ENCODE results near the gene KTN1. TPM values are rescaled to one million over a fixed set of nuclear protein-coding genes. Genes with fewer than 3 reads are reported as not detected.

Gene KTN1
- polyA plus RNA-seq, 3 donors: 4.6 to 31.4 (median 17.9) TPM

- no CpG with 5 or more reads among the region's 2 CpGs for WGBS (ENCODE audit: insufficient coverage)
- H3K36me3 ChIP-seq (replicated peaks in 1 of 2; ENCODE audit: control insufficient read depth in 1 of 2, insufficient read depth in 2 of 2, low read length in 2 of 2): peaks cover 17 to 45% of the 10 kb centered on the region in 2 donors
- TF ChIP-seq, protein P1, sequence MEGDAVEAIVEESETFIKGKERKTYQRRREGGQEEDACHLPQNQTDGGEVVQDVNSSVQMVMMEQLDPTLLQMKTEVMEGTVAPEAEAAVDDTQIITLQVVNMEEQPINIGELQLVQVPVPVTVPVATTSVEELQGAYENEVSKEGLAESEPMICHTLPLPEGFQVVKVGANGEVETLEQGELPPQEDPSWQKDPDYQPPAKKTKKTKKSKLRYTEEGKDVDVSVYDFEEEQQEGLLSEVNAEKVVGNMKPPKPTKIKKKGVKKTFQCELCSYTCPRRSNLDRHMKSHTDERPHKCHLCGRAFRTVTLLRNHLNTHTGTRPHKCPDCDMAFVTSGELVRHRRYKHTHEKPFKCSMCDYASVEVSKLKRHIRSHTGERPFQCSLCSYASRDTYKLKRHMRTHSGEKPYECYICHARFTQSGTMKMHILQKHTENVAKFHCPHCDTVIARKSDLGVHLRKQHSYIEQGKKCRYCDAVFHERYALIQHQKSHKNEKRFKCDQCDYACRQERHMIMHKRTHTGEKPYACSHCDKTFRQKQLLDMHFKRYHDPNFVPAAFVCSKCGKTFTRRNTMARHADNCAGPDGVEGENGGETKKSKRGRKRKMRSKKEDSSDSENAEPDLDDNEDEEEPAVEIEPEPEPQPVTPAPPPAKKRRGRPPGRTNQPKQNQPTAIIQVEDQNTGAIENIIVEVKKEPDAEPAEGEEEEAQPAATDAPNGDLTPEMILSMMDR (IDR thresholded peaks at IDR 0.05): no peak
- no peaks in the 10 kb centered on the region for H3K79me2 ChIP-seq (ENCODE audit: insufficient read depth, low read length)
- H3K27me3 Mint-ChIP-seq (ENCODE audit: low read depth in 3 of 3): no peaks in the 10 kb centered on the region
- H3K27ac ChIP-seq (ENCODE audit: low read depth in 1 of 2, low read length in 2 of 2): no peak overlapping the region
- no peak overlapping the region for H2AFZ ChIP-seq (ENCODE audit: insufficient read depth, low read depth, low read length, poor library complexity, severe bottlenecking)
- peaks cover 0 to 2% (median 0%) of the 10 kb centered on the region in 7 donors for H3K9me3 Mint-ChIP-seq
- H4K20me1 ChIP-seq (ENCODE audit: insufficient read depth, low read length): no peaks in the 10 kb centered on the region
- no peak overlapping the region for H3K4me3 Mint-ChIP-seq
- H3K27ac Mint-ChIP-seq: no peak overlapping the region
- intact Hi-C loops (cut with micrococcal nuclease): no loop called here
- no peaks in the 10 kb centered on the region for H3K9me3 ChIP-seq (replicated peaks in 1 of 2; ENCODE audit: control insufficient read depth in 1 of 2, insufficient read depth in 1 of 2, low read length in 2 of 2)
- no peak overlapping the region for H3K4me3 ChIP-seq (replicated peaks in 1 of 3; ENCODE audit: low read depth in 2 of 3, low read length in 3 of 3)
- no peaks in the 10 kb centered on the region for H3K4me1 ChIP-seq (ENCODE audit: control insufficient read depth in 1 of 2, insufficient read depth in 2 of 2, low read length in 2 of 2)
- H3K27me3 ChIP-seq (ENCODE audit: control insufficient read depth in 2 of 2, insufficient read depth in 2 of 2, low read length in 2 of 2): no peaks in the 10 kb centered on the region
- no peak for DNase-seq
- H3K36me3 Mint-ChIP-seq: peaks cover 26 to 43% of the 10 kb centered on the region in 2 donors
- H3K4me2 ChIP-seq (replicated peaks; ENCODE audit: extremely low read depth, low read length, poor library complexity, severe bottlenecking): no peak overlapping the region
- H3K9ac ChIP-seq (ENCODE audit: insufficient read depth, low read length, poor library complexity, severe bottlenecking): no peak overlapping the region
- H3K4me1 Mint-ChIP-seq: no peaks in the 10 kb centered on the region
These were observed 108.6 kb downstream of the KTN1 start for GRCh38 chr14:55688566-55688965.

GRCh38 chr14:55689981-55690871 is 110.2 kb downstream of the KTN1 start:
- Histone ChIP-seq H3K9ac (ENCODE audit: insufficient read depth, low read length, poor library complexity, severe bottlenecking) (no peak overlapping the region), H3K4me2 (replicated peaks; ENCODE audit: extremely low read depth, low read length, poor library complexity, severe bottlenecking) (no peak overlapping the region), H3K4me1 (ENCODE audit: control insufficient read depth in 1 of 2, insufficient read depth in 2 of 2, low read length in 2 of 2) (no peaks in the 10 kb centered on the region), H3K27ac (ENCODE audit: low read depth in 1 of 2, low read length in 2 of 2) (no peak overlapping the region), H4K20me1 (ENCODE audit: insufficient read depth, low read length) (no peaks in the 10 kb centered on the region), H3K27me3 (ENCODE audit: control insufficient read depth in 2 of 2, insufficient read depth in 2 of 2, low read length in 2 of 2) (no peaks in the 10 kb centered on the region), H2AFZ (ENCODE audit: insufficient read depth, low read depth, low read length, poor library complexity, severe bottlenecking) (no peak overlapping the region), H3K9me3 (replicated peaks in 1 of 2; ENCODE audit: control insufficient read depth in 1 of 2, insufficient read depth in 1 of 2, low read length in 2 of 2) (no peaks in the 10 kb centered on the region), H3K4me3 (replicated peaks in 1 of 3; ENCODE audit: low read depth in 2 of 3, low read length in 3 of 3) (no peak overlapping the region), H3K79me2 (ENCODE audit: insufficient read depth, low read length) (no peaks in the 10 kb centered on the region), H3K36me3 (replicated peaks in 1 of 2; ENCODE audit: control insufficient read depth in 1 of 2, insufficient read depth in 2 of 2, low read length in 2 of 2) (peaks cover 4 to 28% of the 10 kb centered on the region in 2 donors)
- H3K27me3 Mint-ChIP-seq (ENCODE audit: low read depth in 3 of 3): no peaks in the 10 kb centered on the region
- TF ChIP-seq, protein P1 (IDR thresholded peaks at IDR 0.05): no peak
- intact Hi-C loops (cut with micrococcal nuclease): no loop called here
- WGBS (ENCODE audit: insufficient coverage): no CpG with 5 or more reads among the region's 5 CpGs
- H3K4me3 Mint-ChIP-seq: no peak overlapping the region
- H3K27ac Mint-ChIP-seq: no peak overlapping the region
- DNase-seq: no peak
- peaks cover 0 to 2% (median 0%) of the 10 kb centered on the region in 7 donors for H3K9me3 Mint-ChIP-seq
- peaks cover 17 to 26% of the 10 kb centered on the region in 2 donors for H3K36me3 Mint-ChIP-seq
- no peaks in the 10 kb centered on the region for H3K4me1 Mint-ChIP-seq

Measured in CD14-positive monocyte (primary cell).